Measurements from ENCODE around the gene CEP162.

CEP162 gene

DNA sequence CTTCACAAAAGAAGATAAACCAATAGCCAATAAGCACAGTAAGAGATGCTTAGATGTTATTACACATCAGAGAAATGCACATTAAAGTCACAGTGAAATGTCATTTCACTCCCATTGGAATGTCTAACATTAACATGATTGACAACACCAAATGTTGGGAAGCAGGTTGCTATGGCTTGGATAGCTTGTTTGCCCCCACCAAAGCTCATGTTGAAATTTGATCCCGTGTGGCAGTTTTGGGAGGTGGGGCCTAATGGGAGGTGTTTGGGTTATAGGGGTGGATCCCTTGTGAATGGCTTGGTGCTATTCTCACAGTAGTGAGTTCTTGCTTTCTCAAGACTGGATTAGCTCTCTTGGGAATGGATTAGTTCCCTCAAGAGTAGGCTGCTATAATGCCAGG, 149.1 kb downstream of the CEP162 start:
- Histone ChIP-seq H3K27me3 (ENCODE audit: control insufficient read depth, insufficient read depth, low read length) (no peaks in the 10 kb centered on the region), H3K9me3 (replicated peaks; ENCODE audit: low read length) (no peaks in the 10 kb centered on the region), H3K4me3 (ENCODE audit: low read length) (no peak overlapping the region), H3K4me1 (ENCODE audit: control insufficient read depth, insufficient read depth, low read length) (peaks cover 6% of the 10 kb centered on the region), H3K4me2 (ENCODE audit: low read length) (no peak overlapping the region), H3K36me3 (ENCODE audit: insufficient read depth, low read length) (no peaks in the 10 kb centered on the region), H3K9ac (ENCODE audit: low read depth, low read length) (no peak overlapping the region)

DNA sequence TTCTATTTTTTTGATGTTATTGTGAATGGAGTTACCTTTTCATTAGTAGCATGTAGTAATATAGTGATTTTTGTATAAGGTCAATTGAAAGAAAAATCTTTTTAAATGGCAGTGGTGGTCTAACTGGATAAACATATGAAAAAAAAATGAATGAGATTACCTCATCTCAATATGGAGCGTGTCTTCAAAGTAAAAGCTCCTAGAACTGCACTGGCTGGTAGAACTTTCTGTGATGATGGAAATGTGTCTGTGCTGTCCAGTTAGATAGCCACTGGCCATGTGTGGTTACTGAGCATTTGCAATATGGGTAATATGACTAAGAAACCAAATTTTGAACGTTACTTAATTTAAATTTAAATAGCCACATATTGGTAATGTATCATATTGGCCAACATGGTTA, 149.8 kb downstream of the CEP162 start:
- Histone ChIP-seq H3K27me3 (ENCODE audit: control insufficient read depth, insufficient read depth, low read length) (no peaks in the 10 kb centered on the region), H3K4me2 (ENCODE audit: low read length) (no peak overlapping the region), H3K36me3 (ENCODE audit: insufficient read depth, low read length) (no peaks in the 10 kb centered on the region), H3K4me3 (ENCODE audit: low read length) (no peak overlapping the region), H3K9ac (ENCODE audit: low read depth, low read length) (no peak overlapping the region), H3K4me1 (ENCODE audit: control insufficient read depth, insufficient read depth, low read length) (peaks cover 6% of the 10 kb centered on the region), H3K9me3 (replicated peaks; ENCODE audit: low read length) (no peaks in the 10 kb centered on the region)

DNA sequence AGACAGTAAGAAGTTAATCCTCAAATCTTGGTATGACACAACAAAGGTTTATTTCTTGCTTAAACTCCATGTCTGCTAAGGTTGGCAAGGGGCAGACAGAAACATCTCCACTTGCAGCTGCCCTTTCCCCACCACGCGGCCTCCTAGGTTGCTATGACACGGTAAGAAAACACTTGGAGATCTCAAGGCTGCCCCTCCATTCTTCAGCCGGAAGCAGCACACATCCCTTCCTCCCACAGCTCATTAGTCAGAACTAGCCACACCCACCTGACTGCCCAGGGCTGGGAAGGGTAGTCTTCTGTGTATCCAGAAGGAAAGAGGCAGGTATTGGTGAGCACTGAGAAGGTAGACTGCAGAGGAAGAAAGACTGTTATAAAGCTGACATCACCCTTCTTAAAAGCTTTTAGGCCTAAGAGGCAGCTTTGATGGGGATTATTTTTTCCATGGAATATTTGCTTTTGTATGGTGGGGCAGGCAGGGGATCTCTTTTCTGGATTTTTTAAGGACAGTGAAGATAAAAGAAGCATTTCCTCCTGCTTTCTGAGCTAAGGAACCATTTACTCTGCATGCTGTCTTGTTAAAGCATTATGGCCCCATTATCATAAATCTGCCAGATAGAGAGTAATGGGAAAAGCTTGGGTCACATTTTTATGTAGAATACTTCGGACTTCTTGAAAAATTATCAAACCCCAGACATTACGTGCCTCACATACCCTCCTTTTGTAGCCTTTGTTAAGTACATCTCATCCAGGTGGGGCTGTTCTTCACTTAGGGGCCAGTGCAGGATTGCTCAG, 152.3 kb downstream of the CEP162 start:
- no peaks in the 10 kb centered on the region for H3K36me3 ChIP-seq (ENCODE audit: insufficient read depth, low read length)
- no peaks in the 10 kb centered on the region for H3K9me3 ChIP-seq (replicated peaks; ENCODE audit: low read length)
- peak overlapping the region; percentile 36 for H3K4me2 ChIP-seq (ENCODE audit: low read length)
- no peaks in the 10 kb centered on the region for H3K27me3 ChIP-seq (ENCODE audit: control insufficient read depth, insufficient read depth, low read length)
- H3K4me1 ChIP-seq (ENCODE audit: control insufficient read depth, insufficient read depth, low read length): peaks cover 6% of the 10 kb centered on the region
- no peak overlapping the region for H3K9ac ChIP-seq (ENCODE audit: low read depth, low read length)
- H3K4me3 ChIP-seq (ENCODE audit: low read length): no peak overlapping the region

Data from skeletal muscle satellite cell (primary cell).